AG04450 (cell line): Measurements from ENCODE around the gene MEAF6. TPM values are rescaled to one million over a fixed set of nuclear protein-coding genes. Genes with fewer than 3 reads are reported as not detected.
A peak's percentile ranks its signal among the peaks of the same experiment; 100 is the strongest.
"Not testable (repeated sequence)": the region's sequence is repeated elsewhere in the genome, so short reads cannot be mapped to it uniquely, and the experiment has no call there.

ENCODE experiments used
- CTCF ChIA-PET: fragments of 300-600, 350-600 bp; formaldehyde crosslinking; extraction: SDS; loops from one replicate; lab custom pipeline; 2022; ENCODE audit warnings: antibody characterized with exemption, inconsistent platforms; lab: Charles Lee
- POLR2A ChIA-PET: fragments of 350-600 bp; formaldehyde crosslinking; extraction: SDS; loops from one replicate; lab custom pipeline; 2021; ENCODE audit warnings: antibody characterized with exemption, inconsistent platforms; lab: Yijun Ruan, JAX
- DNase-seq: peaks from one replicate; pipeline ENCODE4 v3.0.0-alpha.2; 2011; ENCODE audit warnings: low read depth, low spot score
- H3K27ac ChIP-seq: one replicate; pipeline ENCODE4 v1.5.1; 2012; ENCODE audit warnings: low read depth, low read length, control low read depth
- H3K27me3 ChIP-seq: one replicate; pipeline ENCODE4 v1.6.0; 2012; ENCODE audit warnings: low read length; ENCODE audit not compliant: control insufficient read depth, insufficient read depth
- H3K4me3 ChIP-seq: 2 replicates; pipeline ENCODE4 v1.5.1; 2011; ENCODE audit warnings: mild to moderate bottlenecking, low read depth, low read length, control low read depth
- H3K9me3 ChIP-seq: 2 replicates; pipeline ENCODE4 v1.5.1; 2012; ENCODE audit warnings: low read length; ENCODE audit not compliant: control insufficient read depth, insufficient read depth
- polyA plus RNA-seq: library from polyadenylated mRNA; depleted of rRNA; stranded (reverse); fragments of >200 nt; gene quantifications from 2 replicates; pipeline ENCODE4 v1.2.3, GENCODE V29; 2011
- TF ChIP-seq, protein P1 (sequence below): IDR thresholded peaks from 2 replicates; pipeline ENCODE4 v1.5.1; 2011; ENCODE audit warnings: low read depth, low read length, control low read depth, inconsistent platforms

The MEAF6 gene
- polyA plus RNA-seq, 1 experiment: 69.6 TPM

- H3K27ac ChIP-seq: no peak overlapping the region
- no peak overlapping the region for H3K4me3 ChIP-seq
- H3K9me3 ChIP-seq: no peaks in the 10 kb centered on the region
- H3K27me3 ChIP-seq: no peaks in the 10 kb centered on the region
- no peak for DNase-seq
- TF ChIP-seq, protein P1, sequence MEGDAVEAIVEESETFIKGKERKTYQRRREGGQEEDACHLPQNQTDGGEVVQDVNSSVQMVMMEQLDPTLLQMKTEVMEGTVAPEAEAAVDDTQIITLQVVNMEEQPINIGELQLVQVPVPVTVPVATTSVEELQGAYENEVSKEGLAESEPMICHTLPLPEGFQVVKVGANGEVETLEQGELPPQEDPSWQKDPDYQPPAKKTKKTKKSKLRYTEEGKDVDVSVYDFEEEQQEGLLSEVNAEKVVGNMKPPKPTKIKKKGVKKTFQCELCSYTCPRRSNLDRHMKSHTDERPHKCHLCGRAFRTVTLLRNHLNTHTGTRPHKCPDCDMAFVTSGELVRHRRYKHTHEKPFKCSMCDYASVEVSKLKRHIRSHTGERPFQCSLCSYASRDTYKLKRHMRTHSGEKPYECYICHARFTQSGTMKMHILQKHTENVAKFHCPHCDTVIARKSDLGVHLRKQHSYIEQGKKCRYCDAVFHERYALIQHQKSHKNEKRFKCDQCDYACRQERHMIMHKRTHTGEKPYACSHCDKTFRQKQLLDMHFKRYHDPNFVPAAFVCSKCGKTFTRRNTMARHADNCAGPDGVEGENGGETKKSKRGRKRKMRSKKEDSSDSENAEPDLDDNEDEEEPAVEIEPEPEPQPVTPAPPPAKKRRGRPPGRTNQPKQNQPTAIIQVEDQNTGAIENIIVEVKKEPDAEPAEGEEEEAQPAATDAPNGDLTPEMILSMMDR: no peak
- CTCF ChIA-PET: no interaction called here
- POLR2A ChIA-PET: no interaction called here
These were observed 5.0 kb upstream of the MEAF6 start for GRCh38 chr1:37519613-37520012.

DNA sequence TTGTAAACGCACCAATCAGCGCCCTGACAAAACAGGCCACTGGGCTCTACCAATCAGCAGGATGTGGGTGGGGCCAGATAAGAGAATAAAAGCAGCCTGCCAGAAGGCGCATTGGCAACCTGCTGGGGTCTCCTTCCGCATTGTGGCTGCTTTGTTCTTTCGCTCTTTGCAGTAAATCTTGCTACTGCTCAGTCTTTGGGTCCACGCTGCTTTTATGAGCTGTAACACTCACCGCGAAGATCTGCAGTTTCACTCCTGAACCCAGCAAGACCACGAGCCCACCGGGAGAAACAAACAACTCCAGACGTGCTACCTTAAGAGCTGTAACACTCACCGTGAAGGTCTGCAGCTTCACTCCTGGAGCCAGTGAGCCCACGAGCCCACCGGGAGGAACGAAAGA lies 4.4 kb upstream of the MEAF6 start:
- CTCF ChIA-PET, H3K27me3 ChIP-seq, POLR2A ChIA-PET, H3K9me3 ChIP-seq, H3K4me3 ChIP-seq, H3K27ac ChIP-seq, DNase-seq: not testable (repeated sequence)

DNA sequence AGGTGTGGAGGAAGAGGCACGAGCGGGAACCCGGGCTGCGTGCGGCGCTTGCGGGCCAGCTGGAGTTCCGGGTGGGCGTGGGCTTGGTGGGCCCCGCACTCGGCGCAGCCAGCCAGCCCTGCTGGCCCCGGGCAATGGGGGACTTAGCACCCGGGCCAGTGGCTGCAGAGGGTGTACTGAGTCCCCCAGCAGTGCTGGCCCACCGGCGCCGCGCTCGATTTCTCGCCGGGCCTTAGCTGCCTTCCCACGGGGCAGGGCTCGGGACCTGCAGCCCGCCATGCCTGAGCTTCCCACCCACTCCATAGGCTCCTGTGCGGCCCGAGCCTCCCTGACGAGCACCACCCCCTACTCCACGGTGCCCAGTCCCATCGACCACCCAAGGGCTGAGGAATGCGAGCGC lies 3.7 kb upstream of the MEAF6 start:
- CTCF ChIA-PET, H3K27me3 ChIP-seq, H3K4me3 ChIP-seq, H3K27ac ChIP-seq, H3K9me3 ChIP-seq, DNase-seq: not testable (repeated sequence)
- POLR2A ChIA-PET: interaction anchor here (0.7 kb wide), 1 partner anchor 64 kb away, joined by 3 read pairs; no protein-coding TSS in a partner anchor

- no peak for DNase-seq
- ChIA-PET CTCF (no interaction called here), POLR2A (interaction anchor here (0.7 kb wide), 1 partner anchor 63 kb away, joined by 3 read pairs; no protein-coding TSS in a partner anchor)
- Histone ChIP-seq H3K9me3 (no peaks in the 10 kb centered on the region), H3K27me3 (no peaks in the 10 kb centered on the region), H3K27ac (no peak overlapping the region), H3K4me3 (no peak overlapping the region)
- TF ChIP-seq, protein P1: no peak
These were observed 3.0 kb upstream of the MEAF6 start for GRCh38 chr1:37517569-37517968.

DNA sequence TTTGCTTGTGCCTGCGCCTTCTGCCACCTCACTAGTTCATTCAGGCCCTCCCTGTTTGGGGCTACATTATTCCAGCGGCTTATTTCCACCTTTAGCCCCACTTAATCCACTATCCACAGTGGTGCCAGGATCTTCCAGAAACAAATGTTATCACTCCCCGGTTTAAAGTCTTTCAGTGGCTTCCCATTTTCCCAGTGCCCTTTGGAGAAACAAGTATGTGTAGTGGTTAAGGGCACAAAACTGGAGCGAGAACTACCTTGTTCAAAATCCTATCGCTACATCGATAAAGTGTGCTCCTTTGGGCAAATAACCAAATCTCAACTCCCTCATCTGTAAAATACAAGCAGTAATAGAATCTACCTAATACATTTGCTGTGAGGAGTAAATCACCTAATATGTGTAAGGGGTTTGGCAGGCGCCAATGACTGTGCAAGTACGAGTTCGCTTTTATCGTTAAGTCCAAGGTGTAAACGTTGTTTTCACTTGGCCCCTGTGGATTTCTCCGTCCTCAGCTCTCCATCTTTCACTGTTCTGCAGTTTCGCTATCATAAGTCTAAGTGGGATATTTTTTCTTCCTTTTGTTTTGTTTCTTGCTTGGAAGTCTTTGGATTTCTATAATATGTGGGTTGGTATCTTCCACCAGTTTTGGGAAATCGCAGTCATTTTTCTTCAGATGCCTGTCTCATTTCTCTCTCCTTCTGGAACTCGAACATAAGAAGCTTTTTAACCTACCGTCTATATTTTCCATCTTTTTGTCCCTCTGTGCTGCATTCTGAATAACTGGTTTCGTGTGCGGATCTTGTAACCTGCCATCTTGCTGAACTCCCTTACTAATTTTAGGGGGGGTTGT lies 844 bp upstream of the MEAF6 start:
- peak overlapping the region; percentile 83 for H3K27ac ChIP-seq
- no peaks in the 10 kb centered on the region for H3K9me3 ChIP-seq
- TF ChIP-seq, protein P1: no peak
- H3K4me3 ChIP-seq: peak overlapping the region; percentile 84
- no peak for DNase-seq
- H3K27me3 ChIP-seq: no peaks in the 10 kb centered on the region
- ChIA-PET POLR2A (interaction anchor here (0.6 to 1.2 kb wide), 6 partner anchors 19 to 1060 kb away, joined by 3 to 7 read pairs (median 4); partner anchors contain the start of genes GNL2 and SNIP1), CTCF (interaction anchor here (0.6 to 4.1 kb wide), 36 partner anchors 10 to 345 kb away, joined by 3 to 76 read pairs (median 5); partner anchors contain the start of genes CDCA8, DNALI1, GNL2 and MTF1)
